ENCODE data around the gene FSTL3. TPM values are rescaled to one million over a fixed set of nuclear protein-coding genes. Genes with fewer than 3 reads are reported as not detected.

FSTL3 gene
- total RNA-seq, 1 donor from 2014 or later, result 2.2 TPM

DNA sequence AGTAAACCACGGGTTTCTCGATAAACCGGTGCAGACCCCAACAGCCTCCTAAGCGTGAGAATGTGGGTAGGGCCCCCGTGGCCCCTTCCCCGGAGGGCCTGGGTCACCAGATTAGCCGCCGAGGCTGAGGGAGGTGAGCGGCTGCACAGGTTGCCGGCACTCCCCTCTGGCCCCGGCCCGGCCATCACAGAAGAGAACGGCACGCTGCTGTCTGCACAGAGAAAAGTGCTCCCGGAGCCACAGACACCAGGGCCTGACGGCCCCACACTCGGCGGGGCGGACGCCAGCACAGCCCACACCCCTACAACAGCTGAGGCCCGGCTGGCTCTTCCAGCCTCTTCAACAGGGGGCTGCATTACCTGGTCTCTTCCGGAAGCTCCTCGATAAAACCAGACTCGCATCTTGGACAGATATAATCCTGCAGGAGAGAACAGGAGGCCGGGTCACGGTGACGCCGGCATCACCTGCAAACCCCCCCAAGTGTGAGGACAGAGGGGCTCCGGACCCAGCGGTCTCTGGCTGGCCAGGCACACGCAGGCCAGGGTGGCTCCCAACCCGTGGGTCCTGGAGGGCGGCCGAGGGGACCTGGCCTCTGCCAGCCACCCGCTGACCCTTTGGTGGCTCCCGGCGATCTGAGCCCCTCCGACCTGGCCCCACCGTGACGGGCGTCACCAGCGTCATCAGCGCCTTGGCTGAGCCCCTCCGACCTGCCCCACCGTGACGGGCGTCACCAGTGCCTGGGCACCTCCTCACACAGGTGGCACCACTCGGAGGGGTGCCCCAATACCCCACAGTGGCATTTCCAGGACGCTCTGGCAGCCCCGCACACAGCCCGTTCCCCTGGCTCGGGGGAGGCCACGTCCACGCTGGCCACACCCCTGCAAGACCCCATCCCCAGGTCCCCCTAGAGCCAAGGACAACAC is 23.5 kb upstream of the FSTL3 start:
- no peak for ATAC-seq (ENCODE audit: low read depth)
- no peak for DNase-seq
- Mint-ChIP-seq H3K27me3 (no peaks in the 10 kb centered on the region), H3K4me1 (peaks cover 25% of the 10 kb centered on the region), H3K4me3 (no peak overlapping the region), H3K27ac (no peak overlapping the region), H3K36me3 (ENCODE audit: low read depth) (peaks cover 45% of the 10 kb centered on the region), H3K9me3 (no peaks in the 10 kb centered on the region)
- POLR2A ChIA-PET, result no interaction called here
- intact Hi-C loops (cut with micrococcal nuclease), result no loop called here
- CTCF ChIA-PET, result no interaction called here
- TF ChIP-seq, protein P1, sequence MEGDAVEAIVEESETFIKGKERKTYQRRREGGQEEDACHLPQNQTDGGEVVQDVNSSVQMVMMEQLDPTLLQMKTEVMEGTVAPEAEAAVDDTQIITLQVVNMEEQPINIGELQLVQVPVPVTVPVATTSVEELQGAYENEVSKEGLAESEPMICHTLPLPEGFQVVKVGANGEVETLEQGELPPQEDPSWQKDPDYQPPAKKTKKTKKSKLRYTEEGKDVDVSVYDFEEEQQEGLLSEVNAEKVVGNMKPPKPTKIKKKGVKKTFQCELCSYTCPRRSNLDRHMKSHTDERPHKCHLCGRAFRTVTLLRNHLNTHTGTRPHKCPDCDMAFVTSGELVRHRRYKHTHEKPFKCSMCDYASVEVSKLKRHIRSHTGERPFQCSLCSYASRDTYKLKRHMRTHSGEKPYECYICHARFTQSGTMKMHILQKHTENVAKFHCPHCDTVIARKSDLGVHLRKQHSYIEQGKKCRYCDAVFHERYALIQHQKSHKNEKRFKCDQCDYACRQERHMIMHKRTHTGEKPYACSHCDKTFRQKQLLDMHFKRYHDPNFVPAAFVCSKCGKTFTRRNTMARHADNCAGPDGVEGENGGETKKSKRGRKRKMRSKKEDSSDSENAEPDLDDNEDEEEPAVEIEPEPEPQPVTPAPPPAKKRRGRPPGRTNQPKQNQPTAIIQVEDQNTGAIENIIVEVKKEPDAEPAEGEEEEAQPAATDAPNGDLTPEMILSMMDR (IDR thresholded peaks at IDR 0.05), result no peak

DNA sequence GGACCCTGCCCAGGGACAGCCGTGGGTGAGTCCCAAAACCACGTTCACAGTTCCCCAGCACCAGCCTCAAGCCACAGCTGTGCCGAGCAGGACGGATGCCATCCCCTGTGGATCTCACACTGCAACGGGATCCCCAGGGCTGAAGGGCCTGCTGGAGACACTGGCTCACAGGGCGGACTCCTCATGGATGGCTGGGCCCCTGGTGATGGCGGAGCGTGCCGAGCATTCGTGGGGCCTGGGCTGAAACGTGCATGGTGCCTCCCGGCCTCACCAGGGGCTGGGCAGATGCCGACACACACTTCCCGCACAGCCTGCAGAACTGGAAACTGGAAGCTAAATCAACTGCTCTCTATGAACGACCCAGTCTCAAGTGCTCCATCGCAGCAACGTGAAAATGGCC is 22.8 kb upstream of the FSTL3 start:
- Mint-ChIP-seq H3K4me1 (peaks cover 23% of the 10 kb centered on the region), H3K9me3 (no peaks in the 10 kb centered on the region), H3K4me3 (no peak overlapping the region), H3K36me3 (ENCODE audit: low read depth) (peaks cover 42% of the 10 kb centered on the region), H3K27ac (no peak overlapping the region), H3K27me3 (no peaks in the 10 kb centered on the region)
- ATAC-seq (ENCODE audit: low read depth), result no peak
- no peak for DNase-seq
- CTCF ChIA-PET, result no interaction called here
- TF ChIP-seq, protein P1 (IDR thresholded peaks at IDR 0.05), result no peak
- POLR2A ChIA-PET, result no interaction called here
- intact Hi-C loops (cut with micrococcal nuclease), result no loop called here

DNA sequence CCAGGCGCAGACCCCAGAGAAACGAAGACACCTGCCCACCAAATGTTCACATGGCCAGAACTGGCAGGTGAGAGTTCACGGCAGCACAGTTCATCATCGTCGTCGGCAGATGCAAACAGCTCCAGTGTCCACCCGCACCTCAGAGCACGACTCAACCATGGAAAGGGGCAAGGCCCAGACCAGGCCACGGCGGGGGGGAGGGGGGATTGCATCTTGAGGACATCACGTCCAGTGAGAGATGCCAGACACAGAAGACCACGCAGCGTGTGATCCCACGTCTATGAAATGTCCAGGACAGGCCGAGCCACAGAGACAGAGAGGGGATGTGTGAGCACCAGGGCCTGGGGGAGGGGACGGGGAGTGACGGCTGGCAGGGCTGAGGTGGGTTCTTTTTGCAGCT is 20.5 kb upstream of the FSTL3 start:
- CTCF ChIA-PET, result no interaction called here
- H3K36me3 Mint-ChIP-seq (ENCODE audit: low read depth), result peaks cover 35% of the 10 kb centered on the region
- no peak overlapping the region for H3K4me3 Mint-ChIP-seq
- ATAC-seq (ENCODE audit: low read depth), result no peak
- no peak overlapping the region for H3K27ac Mint-ChIP-seq
- H3K27me3 Mint-ChIP-seq, result no peaks in the 10 kb centered on the region
- no peaks in the 10 kb centered on the region for H3K9me3 Mint-ChIP-seq
- DNase-seq, result no peak
- POLR2A ChIA-PET, result no interaction called here
- intact Hi-C loops (cut with micrococcal nuclease), result no loop called here
- TF ChIP-seq, protein P1 (IDR thresholded peaks at IDR 0.05), result no peak
- peaks cover 43% of the 10 kb centered on the region for H3K4me1 Mint-ChIP-seq

DNA sequence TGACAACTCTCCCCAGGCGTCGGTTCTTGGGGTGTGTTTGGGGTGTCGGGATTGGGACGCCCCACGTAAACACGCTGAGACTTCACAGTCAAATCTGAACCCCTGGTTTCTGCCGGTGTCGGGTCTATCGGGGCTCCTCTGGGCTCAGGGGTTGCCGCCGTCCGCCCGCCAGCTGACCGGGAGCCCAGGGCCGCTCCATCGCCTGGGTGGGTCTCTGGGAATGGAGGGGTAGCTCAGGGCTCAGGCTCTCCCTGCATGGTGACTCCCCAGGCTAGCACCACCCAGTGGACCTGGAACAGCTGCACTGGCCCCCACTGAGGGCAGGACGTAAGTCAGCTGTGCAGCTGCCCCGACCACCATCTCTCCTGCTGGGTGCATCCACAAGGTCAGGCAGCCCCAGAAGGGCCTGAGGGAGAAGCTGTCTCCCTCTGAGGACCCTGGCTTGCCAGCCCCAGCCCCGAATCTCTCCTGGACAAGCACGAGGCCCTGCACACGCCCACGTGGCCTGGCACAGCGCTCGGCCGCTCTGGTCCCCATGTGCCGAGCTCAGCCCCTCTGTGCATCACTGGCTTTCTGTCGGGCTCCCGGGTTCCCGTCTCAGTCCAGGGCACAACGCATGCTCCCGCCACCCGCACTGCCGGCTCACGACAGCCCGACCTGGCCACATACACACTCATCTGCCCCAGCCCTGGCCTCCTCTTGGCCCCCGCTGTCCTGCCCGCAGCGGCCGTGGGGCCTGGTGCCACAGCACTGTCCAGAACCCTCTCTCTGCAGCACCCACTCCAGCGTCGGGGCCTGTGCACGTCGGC is 19.2 kb upstream of the FSTL3 start:
- H3K27me3 Mint-ChIP-seq, result no peaks in the 10 kb centered on the region
- ATAC-seq (ENCODE audit: low read depth) (no peak), DNase-seq (no peak)
- TF ChIP-seq, protein P1 (IDR thresholded peaks at IDR 0.05), result no peak
- H3K9me3 Mint-ChIP-seq, result no peaks in the 10 kb centered on the region
- H3K4me1 Mint-ChIP-seq, result peaks cover 51% of the 10 kb centered on the region
- no peak overlapping the region for H3K27ac Mint-ChIP-seq
- ChIA-PET CTCF (no interaction called here), POLR2A (no interaction called here)
- intact Hi-C loops (cut with micrococcal nuclease), result no loop called here
- H3K4me3 Mint-ChIP-seq, result no peak overlapping the region
- peaks cover 30% of the 10 kb centered on the region for H3K36me3 Mint-ChIP-seq (ENCODE audit: low read depth)

DNA sequence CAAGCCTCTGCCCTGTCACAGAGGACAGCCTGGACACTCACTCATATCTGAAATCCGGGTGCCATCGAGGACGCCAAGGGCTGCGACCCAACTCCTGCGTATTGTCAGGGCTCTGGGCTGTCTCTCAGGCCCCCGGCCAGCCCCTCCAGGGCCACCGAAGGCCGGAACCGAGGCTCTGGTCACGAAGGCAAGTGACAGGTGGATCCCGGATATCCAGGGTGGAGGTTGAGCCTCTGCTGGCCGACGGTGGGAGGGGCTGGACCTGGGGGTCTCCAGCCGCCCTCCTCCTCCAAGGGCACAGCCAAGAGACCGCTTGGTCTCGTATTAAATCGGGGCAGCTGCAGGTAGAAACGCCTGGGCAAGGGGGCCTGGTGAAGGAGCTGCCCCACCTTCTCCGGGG is 18.6 kb upstream of the FSTL3 start:
- Mint-ChIP-seq H3K4me1 (peaks cover 51% of the 10 kb centered on the region), H3K4me3 (no peak overlapping the region), H3K27ac (no peak overlapping the region), H3K27me3 (no peaks in the 10 kb centered on the region), H3K36me3 (ENCODE audit: low read depth) (peaks cover 30% of the 10 kb centered on the region), H3K9me3 (no peaks in the 10 kb centered on the region)
- TF ChIP-seq, protein P1 (IDR thresholded peaks at IDR 0.05), result no peak
- ATAC-seq (ENCODE audit: low read depth) (no peak), DNase-seq (no peak)
- ChIA-PET CTCF (no interaction called here), POLR2A (no interaction called here)
- intact Hi-C loops (cut with micrococcal nuclease), result no loop called here

All from activated B cell treated with CpG ODN at 0.5 μM for 24 hours (primary cell).